ENCODE results near the gene LDB3.

DNA sequence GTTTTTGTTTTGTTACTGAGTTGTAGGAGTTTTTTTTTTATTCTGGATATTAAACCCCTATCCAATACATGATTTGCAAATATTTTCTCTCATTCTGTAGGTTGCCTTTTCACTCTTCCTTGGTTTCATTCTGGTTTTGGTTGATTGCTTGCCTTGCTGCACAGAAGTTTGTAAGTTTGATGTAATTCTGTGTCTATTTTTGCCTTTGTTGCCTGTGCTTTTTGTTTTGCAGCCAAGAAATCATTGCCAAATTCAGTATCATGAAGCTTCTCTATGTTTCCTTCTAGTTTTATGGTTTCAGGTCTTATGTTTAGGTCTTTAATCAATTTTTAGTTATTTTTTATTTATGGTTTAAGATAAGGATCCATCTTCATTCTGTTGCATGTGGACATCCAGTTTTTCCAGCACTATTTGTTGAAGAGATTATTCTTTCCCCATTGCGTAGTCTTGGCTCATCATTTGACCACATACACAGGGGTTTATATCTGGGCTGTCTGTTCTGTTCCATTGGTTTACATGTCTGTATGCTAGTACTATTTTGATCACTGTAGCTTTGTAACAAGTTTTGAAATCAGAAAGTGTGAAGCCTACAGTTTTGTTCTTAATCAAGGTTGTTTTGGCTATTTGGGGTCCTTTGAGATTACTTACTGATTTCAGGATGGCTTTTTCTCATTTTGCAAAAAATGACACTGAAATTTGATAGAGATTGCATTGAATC is 114.5 kb downstream of the LDB3 start:
- TF ChIP-seq, protein P1, sequence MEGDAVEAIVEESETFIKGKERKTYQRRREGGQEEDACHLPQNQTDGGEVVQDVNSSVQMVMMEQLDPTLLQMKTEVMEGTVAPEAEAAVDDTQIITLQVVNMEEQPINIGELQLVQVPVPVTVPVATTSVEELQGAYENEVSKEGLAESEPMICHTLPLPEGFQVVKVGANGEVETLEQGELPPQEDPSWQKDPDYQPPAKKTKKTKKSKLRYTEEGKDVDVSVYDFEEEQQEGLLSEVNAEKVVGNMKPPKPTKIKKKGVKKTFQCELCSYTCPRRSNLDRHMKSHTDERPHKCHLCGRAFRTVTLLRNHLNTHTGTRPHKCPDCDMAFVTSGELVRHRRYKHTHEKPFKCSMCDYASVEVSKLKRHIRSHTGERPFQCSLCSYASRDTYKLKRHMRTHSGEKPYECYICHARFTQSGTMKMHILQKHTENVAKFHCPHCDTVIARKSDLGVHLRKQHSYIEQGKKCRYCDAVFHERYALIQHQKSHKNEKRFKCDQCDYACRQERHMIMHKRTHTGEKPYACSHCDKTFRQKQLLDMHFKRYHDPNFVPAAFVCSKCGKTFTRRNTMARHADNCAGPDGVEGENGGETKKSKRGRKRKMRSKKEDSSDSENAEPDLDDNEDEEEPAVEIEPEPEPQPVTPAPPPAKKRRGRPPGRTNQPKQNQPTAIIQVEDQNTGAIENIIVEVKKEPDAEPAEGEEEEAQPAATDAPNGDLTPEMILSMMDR (conservative IDR thresholded peaks at IDR 0.05 in 1 of 2, IDR thresholded peaks at IDR 0.05 in 1 of 2; ENCODE audit: low read depth in 1 of 2, low read length in 2 of 2), result no peak
- TF ChIP-seq EZH2 (IDR thresholded peaks at IDR 0.05; ENCODE audit: low read length, missing control alignments), result no peak

All from fibroblast of lung (primary cell).